Measurements from ENCODE around the gene SUPT3H. TPM values are rescaled to one million over a fixed set of nuclear protein-coding genes. Genes with fewer than 3 reads are reported as not detected.

SUPT3H gene
- total and polyA plus RNA-seq, 4 donors = 0.85 to 4.8 (median 2.4) TPM

- H3K4me1 ChIP-seq (ENCODE audit: control insufficient read depth in 4 of 4, insufficient read depth in 4 of 4, low read length in 3 of 4) = no peaks in the 10 kb centered on the region
- TF ChIP-seq EGR1 (IDR thresholded peaks at IDR 0.05; ENCODE audit: low read depth in 2 of 2) (no peak), HNF4A (conservative IDR thresholded peaks at IDR 0.05) (no peak)
- 94% methylated on average over 1 of the region's 1 CpG for WGBS
- H3K27ac ChIP-seq (ENCODE audit: low read depth in 1 of 2, low read length in 2 of 2) = no peak overlapping the region
- H3K36me3 ChIP-seq (ENCODE audit: control insufficient read depth in 4 of 4, insufficient read depth in 3 of 4, low read depth in 1 of 4, low read length in 3 of 4) = no peaks in the 10 kb centered on the region
- H3K27me3 ChIP-seq (ENCODE audit: control insufficient read depth in 4 of 4, insufficient read depth in 4 of 4, low read length in 3 of 4) = no peaks in the 10 kb centered on the region
- H3K9me3 ChIP-seq (ENCODE audit: control insufficient read depth in 4 of 4, low read length in 3 of 4) = peaks cover 0 to 2% (median under 1%) of the 10 kb centered on the region in 4 donors
- H3K9ac ChIP-seq (ENCODE audit: low read depth in 1 of 2, low read length in 2 of 2) = no peak overlapping the region
- no peak overlapping the region for H3K4me3 ChIP-seq (ENCODE audit: low read depth in 1 of 3, low read length in 3 of 3)
- DNase-seq (ENCODE audit: low spot score) = no peak
These were observed 162.0 kb downstream of the SUPT3H start for GRCh38 chr6:45215759-45216158.

DNA sequence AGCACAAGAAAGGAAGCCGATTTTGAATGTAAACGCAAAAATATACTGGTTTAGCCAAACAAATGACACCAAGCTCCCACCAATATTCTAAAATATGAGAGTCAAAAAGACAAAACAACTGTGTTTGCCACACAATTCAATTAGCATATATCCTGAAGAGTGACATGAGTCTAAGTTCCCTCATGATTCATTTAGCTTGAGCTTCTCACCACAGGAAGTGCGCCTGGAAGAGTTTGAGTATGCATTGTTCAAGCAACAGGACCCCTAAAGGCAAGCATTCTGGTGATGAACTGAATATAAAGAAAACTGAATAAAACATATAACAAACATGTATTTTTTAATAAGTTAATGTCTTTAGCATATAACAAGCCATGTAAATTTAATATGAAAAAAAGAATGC, 164.8 kb downstream of the SUPT3H start:
- H3K4me3 ChIP-seq (ENCODE audit: low read depth in 1 of 3, low read length in 3 of 3) = no peak overlapping the region
- H3K27ac ChIP-seq (ENCODE audit: low read depth in 1 of 2, low read length in 2 of 2) = no peak overlapping the region
- TF ChIP-seq HNF4A (conservative IDR thresholded peaks at IDR 0.05) = no peak
- TF ChIP-seq FOXA1 (IDR thresholded peaks at IDR 0.05) = no peak
- peaks cover 0 to 6% (median under 1%) of the 10 kb centered on the region in 4 donors for H3K9me3 ChIP-seq (ENCODE audit: control insufficient read depth in 4 of 4, low read length in 3 of 4)
- no peaks in the 10 kb centered on the region for H3K4me1 ChIP-seq (ENCODE audit: control insufficient read depth in 4 of 4, insufficient read depth in 4 of 4, low read length in 3 of 4)
- no peaks in the 10 kb centered on the region for H3K27me3 ChIP-seq (ENCODE audit: control insufficient read depth in 4 of 4, insufficient read depth in 4 of 4, low read length in 3 of 4)
- H3K9ac ChIP-seq (ENCODE audit: low read depth in 1 of 2, low read length in 2 of 2) = no peak overlapping the region
- 64% methylated on average over 3 of the region's 3 CpGs for whole genome bisulfite sequencing
- DNase-seq (ENCODE audit: low spot score) = no peak
- H3K36me3 ChIP-seq (ENCODE audit: control insufficient read depth in 4 of 4, insufficient read depth in 3 of 4, low read depth in 1 of 4, low read length in 3 of 4) = no peaks in the 10 kb centered on the region

DNA sequence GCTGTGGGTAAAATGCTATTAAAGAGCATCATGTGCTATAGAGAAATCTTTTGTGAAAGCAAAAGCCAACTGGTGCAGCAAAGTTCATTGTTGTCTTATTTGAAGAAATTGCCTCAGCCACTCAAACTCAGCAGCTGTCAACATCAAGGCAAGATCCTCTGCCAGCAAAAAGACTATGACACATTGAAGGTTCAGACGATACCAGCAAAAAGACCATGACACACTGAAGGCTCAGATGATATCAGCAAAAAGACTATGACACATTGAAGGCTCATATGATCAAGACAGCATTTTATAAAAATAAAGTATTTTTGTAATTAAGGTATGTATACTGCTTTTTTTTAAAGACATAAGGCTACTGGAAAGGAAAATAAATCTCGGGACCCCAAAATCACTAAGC, 168.0 kb downstream of the SUPT3H start:
- no peak overlapping the region for H3K4me3 ChIP-seq (ENCODE audit: low read depth in 1 of 3, low read length in 3 of 3)
- H3K27me3 ChIP-seq (ENCODE audit: control insufficient read depth in 4 of 4, insufficient read depth in 4 of 4, low read length in 3 of 4) = no peaks in the 10 kb centered on the region
- no peaks in the 10 kb centered on the region for H3K4me1 ChIP-seq (ENCODE audit: control insufficient read depth in 4 of 4, insufficient read depth in 4 of 4, low read length in 3 of 4)
- 95% methylated on average over 2 of the region's 2 CpGs for WGBS
- no peaks in the 10 kb centered on the region for H3K36me3 ChIP-seq (ENCODE audit: control insufficient read depth in 4 of 4, insufficient read depth in 3 of 4, low read depth in 1 of 4, low read length in 3 of 4)
- no peak overlapping the region for H3K9ac ChIP-seq (ENCODE audit: low read depth in 1 of 2, low read length in 2 of 2)
- TF ChIP-seq TAF1 (conservative IDR thresholded peaks at IDR 0.05) = no peak
- TF ChIP-seq, protein P1, sequence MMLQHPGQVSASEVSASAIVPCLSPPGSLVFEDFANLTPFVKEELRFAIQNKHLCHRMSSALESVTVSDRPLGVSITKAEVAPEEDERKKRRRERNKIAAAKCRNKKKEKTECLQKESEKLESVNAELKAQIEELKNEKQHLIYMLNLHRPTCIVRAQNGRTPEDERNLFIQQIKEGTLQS (IDR thresholded peaks at IDR 0.05) = no peak
- no peak overlapping the region for H3K27ac ChIP-seq (ENCODE audit: low read depth in 1 of 2, low read length in 2 of 2)
- DNase-seq (ENCODE audit: low spot score) = no peak
- H3K9me3 ChIP-seq (ENCODE audit: control insufficient read depth in 4 of 4, low read length in 3 of 4) = peaks cover 0 to 5% (median under 1%) of the 10 kb centered on the region in 4 donors

- H3K27ac ChIP-seq (ENCODE audit: low read depth in 1 of 2, low read length in 2 of 2) = no peak overlapping the region
- DNase-seq (ENCODE audit: low spot score) = no peak
- TF ChIP-seq YY1 (IDR thresholded peaks at IDR 0.05) = no peak
- TF ChIP-seq FOXA1 (IDR thresholded peaks at IDR 0.05) = no peak
- TF ChIP-seq FOXA2 (IDR thresholded peaks at IDR 0.05) = no peak
- TF ChIP-seq REST (IDR thresholded peaks at IDR 0.05) = no peak
- TF ChIP-seq, protein P2, sequence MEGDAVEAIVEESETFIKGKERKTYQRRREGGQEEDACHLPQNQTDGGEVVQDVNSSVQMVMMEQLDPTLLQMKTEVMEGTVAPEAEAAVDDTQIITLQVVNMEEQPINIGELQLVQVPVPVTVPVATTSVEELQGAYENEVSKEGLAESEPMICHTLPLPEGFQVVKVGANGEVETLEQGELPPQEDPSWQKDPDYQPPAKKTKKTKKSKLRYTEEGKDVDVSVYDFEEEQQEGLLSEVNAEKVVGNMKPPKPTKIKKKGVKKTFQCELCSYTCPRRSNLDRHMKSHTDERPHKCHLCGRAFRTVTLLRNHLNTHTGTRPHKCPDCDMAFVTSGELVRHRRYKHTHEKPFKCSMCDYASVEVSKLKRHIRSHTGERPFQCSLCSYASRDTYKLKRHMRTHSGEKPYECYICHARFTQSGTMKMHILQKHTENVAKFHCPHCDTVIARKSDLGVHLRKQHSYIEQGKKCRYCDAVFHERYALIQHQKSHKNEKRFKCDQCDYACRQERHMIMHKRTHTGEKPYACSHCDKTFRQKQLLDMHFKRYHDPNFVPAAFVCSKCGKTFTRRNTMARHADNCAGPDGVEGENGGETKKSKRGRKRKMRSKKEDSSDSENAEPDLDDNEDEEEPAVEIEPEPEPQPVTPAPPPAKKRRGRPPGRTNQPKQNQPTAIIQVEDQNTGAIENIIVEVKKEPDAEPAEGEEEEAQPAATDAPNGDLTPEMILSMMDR (IDR thresholded peaks at IDR 0.05; ENCODE audit: low read depth, low read length, missing input control) = no peak
- TF ChIP-seq, protein P3, sequence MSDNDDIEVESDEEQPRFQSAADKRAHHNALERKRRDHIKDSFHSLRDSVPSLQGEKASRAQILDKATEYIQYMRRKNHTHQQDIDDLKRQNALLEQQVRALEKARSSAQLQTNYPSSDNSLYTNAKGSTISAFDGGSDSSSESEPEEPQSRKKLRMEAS (IDR thresholded peaks at IDR 0.05) = no peak
- no peak for TF ChIP-seq RXRA (IDR thresholded peaks at IDR 0.05)
- no peak for TF ChIP-seq EGR1 (IDR thresholded peaks at IDR 0.05; ENCODE audit: low read depth in 2 of 2)
These were observed 170.8 kb downstream of the SUPT3H start for GRCh38 chr6:45206793-45207492.

More at GRCh38 chr6:45206793-45207492, 170.8 kb downstream of the SUPT3H start:
- Histone ChIP-seq H3K27me3 (ENCODE audit: control insufficient read depth in 4 of 4, insufficient read depth in 4 of 4, low read length in 3 of 4) (no peaks in the 10 kb centered on the region), H3K9me3 (ENCODE audit: control insufficient read depth in 4 of 4, low read length in 3 of 4) (peaks cover 0 to 4% (median 0%) of the 10 kb centered on the region in 4 donors), H3K36me3 (ENCODE audit: control insufficient read depth in 4 of 4, insufficient read depth in 3 of 4, low read depth in 1 of 4, low read length in 3 of 4) (no peaks in the 10 kb centered on the region), H3K9ac (ENCODE audit: low read depth in 1 of 2, low read length in 2 of 2) (no peak overlapping the region), H3K4me1 (ENCODE audit: control insufficient read depth in 4 of 4, insufficient read depth in 4 of 4, low read length in 3 of 4) (no peaks in the 10 kb centered on the region), H3K4me3 (ENCODE audit: low read depth in 1 of 3, low read length in 3 of 3) (no peak overlapping the region)
- WGBS = 73% methylated on average over 1 of the region's 1 CpG
